Measurements from ENCODE around the gene MSANTD7. TPM values are rescaled to one million over a fixed set of nuclear protein-coding genes. Genes with fewer than 3 reads are reported as not detected.

The MSANTD7 gene
- total RNA-seq, 1 experiment from 2014 or later = 14.3 TPM

- TF ChIP-seq PREB (CRISPR knock-in tag; IDR thresholded peaks at IDR 0.05; ENCODE audit: borderline replicate concordance) = no peak
- TF ChIP-seq NR3C1 (CRISPR knock-in tag; conservative IDR thresholded peaks at IDR 0.05; ENCODE audit: low read depth) = no peak
- no peak for TF ChIP-seq OVOL2 (CRISPR knock-in tag; IDR thresholded peaks at IDR 0.05; ENCODE audit: borderline replicate concordance)
- no peak for TF ChIP-seq TEAD4 (CRISPR knock-in tag; IDR thresholded peaks at IDR 0.05)
- TF ChIP-seq, protein P1, sequence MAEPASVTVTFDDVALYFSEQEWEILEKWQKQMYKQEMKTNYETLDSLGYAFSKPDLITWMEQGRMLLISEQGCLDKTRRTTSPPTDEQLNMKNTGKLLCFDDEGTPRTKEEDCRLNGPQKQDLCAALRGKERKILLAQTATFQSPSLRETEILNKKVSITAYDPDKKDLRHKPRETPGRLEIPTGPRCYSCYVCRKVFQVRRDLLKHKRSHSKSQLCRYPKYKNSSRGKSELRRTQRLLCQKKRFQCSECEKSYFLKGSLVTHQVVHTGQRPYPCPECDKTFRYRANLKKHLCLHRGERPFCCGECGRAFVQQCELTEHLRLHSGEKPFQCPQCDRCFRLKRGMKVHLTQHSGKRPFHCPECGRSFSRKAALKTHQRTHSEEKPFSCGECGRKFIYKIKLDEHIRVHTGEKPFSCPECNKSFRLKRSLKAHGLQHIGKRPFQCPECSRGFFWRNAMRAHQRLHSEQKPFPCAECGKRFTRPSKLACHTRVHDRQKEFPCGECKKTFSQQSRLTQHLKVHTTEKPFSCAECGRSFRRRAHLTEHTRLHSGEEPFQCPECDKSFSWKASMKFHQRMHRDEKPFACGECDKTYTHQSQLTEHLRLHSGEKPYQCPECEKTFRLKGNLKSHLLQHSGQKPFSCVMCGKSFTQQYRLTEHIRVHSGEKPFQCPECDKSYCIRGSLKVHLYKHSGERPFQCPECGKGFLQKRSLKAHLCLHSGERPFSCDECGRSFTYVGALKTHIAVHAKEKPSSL (CRISPR knock-in tag; conservative IDR thresholded peaks at IDR 0.05) = no peak
- TF ChIP-seq ZNF396 (CRISPR knock-in tag; IDR thresholded peaks at IDR 0.05; ENCODE audit: borderline replicate concordance) = no peak
- no peak for TF ChIP-seq ZNF138 (CRISPR knock-in tag; conservative IDR thresholded peaks at IDR 0.05)
- no peak for TF ChIP-seq IRF2 (CRISPR knock-in tag; IDR thresholded peaks at IDR 0.05; ENCODE audit: borderline replicate concordance, low read depth)
- TF ChIP-seq, protein P2, sequence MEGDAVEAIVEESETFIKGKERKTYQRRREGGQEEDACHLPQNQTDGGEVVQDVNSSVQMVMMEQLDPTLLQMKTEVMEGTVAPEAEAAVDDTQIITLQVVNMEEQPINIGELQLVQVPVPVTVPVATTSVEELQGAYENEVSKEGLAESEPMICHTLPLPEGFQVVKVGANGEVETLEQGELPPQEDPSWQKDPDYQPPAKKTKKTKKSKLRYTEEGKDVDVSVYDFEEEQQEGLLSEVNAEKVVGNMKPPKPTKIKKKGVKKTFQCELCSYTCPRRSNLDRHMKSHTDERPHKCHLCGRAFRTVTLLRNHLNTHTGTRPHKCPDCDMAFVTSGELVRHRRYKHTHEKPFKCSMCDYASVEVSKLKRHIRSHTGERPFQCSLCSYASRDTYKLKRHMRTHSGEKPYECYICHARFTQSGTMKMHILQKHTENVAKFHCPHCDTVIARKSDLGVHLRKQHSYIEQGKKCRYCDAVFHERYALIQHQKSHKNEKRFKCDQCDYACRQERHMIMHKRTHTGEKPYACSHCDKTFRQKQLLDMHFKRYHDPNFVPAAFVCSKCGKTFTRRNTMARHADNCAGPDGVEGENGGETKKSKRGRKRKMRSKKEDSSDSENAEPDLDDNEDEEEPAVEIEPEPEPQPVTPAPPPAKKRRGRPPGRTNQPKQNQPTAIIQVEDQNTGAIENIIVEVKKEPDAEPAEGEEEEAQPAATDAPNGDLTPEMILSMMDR (IDR thresholded peaks at IDR 0.05) = no peak
- TF ChIP-seq, protein P3, sequence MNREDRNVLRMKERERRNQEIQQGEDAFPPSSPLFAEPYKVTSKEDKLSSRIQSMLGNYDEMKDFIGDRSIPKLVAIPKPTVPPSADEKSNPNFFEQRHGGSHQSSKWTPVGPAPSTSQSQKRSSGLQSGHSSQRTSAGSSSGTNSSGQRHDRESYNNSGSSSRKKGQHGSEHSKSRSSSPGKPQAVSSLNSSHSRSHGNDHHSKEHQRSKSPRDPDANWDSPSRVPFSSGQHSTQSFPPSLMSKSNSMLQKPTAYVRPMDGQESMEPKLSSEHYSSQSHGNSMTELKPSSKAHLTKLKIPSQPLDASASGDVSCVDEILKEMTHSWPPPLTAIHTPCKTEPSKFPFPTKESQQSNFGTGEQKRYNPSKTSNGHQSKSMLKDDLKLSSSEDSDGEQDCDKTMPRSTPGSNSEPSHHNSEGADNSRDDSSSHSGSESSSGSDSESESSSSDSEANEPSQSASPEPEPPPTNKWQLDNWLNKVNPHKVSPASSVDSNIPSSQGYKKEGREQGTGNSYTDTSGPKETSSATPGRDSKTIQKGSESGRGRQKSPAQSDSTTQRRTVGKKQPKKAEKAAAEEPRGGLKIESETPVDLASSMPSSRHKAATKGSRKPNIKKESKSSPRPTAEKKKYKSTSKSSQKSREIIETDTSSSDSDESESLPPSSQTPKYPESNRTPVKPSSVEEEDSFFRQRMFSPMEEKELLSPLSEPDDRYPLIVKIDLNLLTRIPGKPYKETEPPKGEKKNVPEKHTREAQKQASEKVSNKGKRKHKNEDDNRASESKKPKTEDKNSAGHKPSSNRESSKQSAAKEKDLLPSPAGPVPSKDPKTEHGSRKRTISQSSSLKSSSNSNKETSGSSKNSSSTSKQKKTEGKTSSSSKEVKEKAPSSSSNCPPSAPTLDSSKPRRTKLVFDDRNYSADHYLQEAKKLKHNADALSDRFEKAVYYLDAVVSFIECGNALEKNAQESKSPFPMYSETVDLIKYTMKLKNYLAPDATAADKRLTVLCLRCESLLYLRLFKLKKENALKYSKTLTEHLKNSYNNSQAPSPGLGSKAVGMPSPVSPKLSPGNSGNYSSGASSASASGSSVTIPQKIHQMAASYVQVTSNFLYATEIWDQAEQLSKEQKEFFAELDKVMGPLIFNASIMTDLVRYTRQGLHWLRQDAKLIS (CRISPR knock-in tag; IDR thresholded peaks at IDR 0.05; ENCODE audit: borderline replicate concordance) = no peak
- TF ChIP-seq, protein P4, sequence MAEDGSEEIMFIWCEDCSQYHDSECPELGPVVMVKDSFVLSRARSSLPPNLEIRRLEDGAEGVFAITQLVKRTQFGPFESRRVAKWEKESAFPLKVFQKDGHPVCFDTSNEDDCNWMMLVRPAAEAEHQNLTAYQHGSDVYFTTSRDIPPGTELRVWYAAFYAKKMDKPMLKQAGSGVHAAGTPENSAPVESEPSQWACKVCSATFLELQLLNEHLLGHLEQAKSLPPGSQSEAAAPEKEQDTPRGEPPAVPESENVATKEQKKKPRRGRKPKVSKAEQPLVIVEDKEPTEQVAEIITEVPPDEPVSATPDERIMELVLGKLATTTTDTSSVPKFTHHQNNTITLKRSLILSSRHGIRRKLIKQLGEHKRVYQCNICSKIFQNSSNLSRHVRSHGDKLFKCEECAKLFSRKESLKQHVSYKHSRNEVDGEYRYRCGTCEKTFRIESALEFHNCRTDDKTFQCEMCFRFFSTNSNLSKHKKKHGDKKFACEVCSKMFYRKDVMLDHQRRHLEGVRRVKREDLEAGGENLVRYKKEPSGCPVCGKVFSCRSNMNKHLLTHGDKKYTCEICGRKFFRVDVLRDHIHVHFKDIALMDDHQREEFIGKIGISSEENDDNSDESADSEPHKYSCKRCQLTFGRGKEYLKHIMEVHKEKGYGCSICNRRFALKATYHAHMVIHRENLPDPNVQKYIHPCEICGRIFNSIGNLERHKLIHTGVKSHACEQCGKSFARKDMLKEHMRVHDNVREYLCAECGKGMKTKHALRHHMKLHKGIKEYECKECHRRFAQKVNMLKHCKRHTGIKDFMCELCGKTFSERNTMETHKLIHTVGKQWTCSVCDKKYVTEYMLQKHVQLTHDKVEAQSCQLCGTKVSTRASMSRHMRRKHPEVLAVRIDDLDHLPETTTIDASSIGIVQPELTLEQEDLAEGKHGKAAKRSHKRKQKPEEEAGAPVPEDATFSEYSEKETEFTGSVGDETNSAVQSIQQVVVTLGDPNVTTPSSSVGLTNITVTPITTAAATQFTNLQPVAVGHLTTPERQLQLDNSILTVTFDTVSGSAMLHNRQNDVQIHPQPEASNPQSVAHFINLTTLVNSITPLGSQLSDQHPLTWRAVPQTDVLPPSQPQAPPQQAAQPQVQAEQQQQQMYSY (CRISPR knock-in tag; IDR thresholded peaks at IDR 0.05) = no peak
- TF ChIP-seq ZNF121 (CRISPR knock-in tag; IDR thresholded peaks at IDR 0.05) = no peak
- TF ChIP-seq TP53 (CRISPR knock-in tag; IDR thresholded peaks at IDR 0.05) = no peak
- no peak for TF ChIP-seq ATF1 (CRISPR knock-in tag; IDR thresholded peaks at IDR 0.05)
- no peak overlapping the region for H3K27ac Mint-ChIP-seq
- POLR2A ChIA-PET = no interaction called here
These were observed 17.3 kb downstream of the MSANTD7 start for GRCh38 chr10:14855453-14855852.

More at GRCh38 chr10:14855453-14855852, 17.3 kb downstream of the MSANTD7 start:
- DNase-seq (ENCODE audit: low spot score) (no peak), ATAC-seq (no peak)
- Mint-ChIP-seq H3K9me3 (no peaks in the 10 kb centered on the region), H3K4me1 (no peaks in the 10 kb centered on the region), H3K36me3 (peaks cover 32% of the 10 kb centered on the region), H3K4me3 (no peak overlapping the region), H3K27me3 (ENCODE audit: low read depth) (no peaks in the 10 kb centered on the region)
- CTCF ChIA-PET = no interaction called here
